ENCODE measurements around the gene SPATA19.

DNA sequence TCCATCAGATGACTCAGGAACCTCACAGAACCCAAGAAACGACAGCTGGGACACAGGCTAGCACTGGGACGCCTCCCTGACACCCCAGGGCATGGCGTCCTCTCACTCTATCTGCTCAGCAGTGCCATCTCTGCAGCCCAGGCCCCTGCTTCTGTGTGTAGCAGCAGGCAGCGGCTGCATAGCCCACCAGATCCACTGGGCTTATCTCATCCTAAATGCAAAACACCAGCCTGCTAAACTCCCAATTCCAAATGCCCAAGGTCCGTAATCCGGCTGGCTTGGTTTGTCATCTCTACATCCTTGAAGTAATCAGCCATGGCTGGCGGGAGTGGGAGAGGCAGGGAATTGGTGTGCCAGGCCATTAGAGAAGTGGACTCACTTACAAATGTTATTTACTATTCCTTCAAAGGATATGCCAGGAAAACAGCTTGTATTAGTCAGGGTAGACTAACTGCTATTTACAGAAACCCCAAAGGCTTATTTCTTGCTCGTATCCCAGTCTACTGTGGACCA, 30.7 kb downstream of the SPATA19 start:
- TF ChIP-seq POLR2A (IDR thresholded peaks at IDR 0.05): no peak
- TF ChIP-seq, protein P1, sequence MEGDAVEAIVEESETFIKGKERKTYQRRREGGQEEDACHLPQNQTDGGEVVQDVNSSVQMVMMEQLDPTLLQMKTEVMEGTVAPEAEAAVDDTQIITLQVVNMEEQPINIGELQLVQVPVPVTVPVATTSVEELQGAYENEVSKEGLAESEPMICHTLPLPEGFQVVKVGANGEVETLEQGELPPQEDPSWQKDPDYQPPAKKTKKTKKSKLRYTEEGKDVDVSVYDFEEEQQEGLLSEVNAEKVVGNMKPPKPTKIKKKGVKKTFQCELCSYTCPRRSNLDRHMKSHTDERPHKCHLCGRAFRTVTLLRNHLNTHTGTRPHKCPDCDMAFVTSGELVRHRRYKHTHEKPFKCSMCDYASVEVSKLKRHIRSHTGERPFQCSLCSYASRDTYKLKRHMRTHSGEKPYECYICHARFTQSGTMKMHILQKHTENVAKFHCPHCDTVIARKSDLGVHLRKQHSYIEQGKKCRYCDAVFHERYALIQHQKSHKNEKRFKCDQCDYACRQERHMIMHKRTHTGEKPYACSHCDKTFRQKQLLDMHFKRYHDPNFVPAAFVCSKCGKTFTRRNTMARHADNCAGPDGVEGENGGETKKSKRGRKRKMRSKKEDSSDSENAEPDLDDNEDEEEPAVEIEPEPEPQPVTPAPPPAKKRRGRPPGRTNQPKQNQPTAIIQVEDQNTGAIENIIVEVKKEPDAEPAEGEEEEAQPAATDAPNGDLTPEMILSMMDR (IDR thresholded peaks at IDR 0.05 in 4 of 5, conservative IDR thresholded peaks at IDR 0.05 in 1 of 5): no peak
